ENCODE measurements around the gene C1QTNF6.
"Not testable (repeated sequence)": the region's sequence is repeated elsewhere in the genome, so short reads cannot be mapped to it uniquely, and the experiment has no call there.

Gene C1QTNF6

DNA sequence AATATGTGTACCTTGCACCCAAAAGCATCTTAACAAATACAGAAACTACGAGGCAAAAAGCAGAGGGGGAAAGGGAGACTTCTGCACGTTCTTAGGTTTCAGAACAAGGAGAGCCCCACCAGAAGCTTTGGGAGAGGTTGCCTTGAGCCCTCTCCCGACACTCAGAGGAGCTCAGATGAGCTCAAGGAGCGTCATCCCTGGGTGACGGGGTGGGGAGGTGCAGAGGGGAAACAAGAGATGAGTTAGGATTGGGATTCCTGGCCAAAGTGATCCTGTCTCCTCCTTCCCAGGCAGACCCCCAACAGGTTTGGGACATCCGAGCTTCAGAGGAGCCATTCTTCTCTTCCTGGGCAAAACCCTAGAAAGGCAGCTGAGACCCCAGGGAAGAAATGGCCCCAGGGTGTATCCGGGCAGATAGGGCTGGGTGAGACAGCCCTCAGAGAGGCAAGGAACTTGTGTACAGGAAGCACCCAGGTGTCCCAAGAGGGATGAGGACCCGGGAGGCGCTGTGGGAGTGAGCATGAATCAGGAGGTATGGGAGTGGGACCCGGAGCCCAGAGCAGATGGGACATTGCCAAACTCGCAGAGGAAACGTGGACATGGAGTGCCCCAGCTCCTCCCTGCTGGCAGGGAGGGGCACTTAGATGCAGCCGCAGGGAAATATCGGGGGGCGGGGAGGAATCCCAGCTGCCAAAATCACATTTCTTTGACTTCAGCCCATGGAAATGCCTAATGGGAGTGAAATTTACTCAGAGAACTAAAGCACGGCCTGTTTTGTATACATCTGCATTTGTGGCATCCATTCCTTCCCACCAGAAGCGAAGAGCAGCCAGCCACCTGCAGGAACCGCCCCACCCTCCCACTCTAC, 12.4 kb downstream of the C1QTNF6 start:
- TF ChIP-seq, protein P1, sequence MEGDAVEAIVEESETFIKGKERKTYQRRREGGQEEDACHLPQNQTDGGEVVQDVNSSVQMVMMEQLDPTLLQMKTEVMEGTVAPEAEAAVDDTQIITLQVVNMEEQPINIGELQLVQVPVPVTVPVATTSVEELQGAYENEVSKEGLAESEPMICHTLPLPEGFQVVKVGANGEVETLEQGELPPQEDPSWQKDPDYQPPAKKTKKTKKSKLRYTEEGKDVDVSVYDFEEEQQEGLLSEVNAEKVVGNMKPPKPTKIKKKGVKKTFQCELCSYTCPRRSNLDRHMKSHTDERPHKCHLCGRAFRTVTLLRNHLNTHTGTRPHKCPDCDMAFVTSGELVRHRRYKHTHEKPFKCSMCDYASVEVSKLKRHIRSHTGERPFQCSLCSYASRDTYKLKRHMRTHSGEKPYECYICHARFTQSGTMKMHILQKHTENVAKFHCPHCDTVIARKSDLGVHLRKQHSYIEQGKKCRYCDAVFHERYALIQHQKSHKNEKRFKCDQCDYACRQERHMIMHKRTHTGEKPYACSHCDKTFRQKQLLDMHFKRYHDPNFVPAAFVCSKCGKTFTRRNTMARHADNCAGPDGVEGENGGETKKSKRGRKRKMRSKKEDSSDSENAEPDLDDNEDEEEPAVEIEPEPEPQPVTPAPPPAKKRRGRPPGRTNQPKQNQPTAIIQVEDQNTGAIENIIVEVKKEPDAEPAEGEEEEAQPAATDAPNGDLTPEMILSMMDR (IDR thresholded peaks at IDR 0.05; ENCODE audit: low read depth, low read length), result no peak
- no peak for DNase-seq (ENCODE audit: low read depth, low spot score)
- H3K4me3 ChIP-seq (ENCODE audit: low read depth, low read length), result no peak overlapping the region
- in situ Hi-C loops (cut with HindIII; ENCODE audit: low sequenced_read_pairs), result no loop called here

DNA sequence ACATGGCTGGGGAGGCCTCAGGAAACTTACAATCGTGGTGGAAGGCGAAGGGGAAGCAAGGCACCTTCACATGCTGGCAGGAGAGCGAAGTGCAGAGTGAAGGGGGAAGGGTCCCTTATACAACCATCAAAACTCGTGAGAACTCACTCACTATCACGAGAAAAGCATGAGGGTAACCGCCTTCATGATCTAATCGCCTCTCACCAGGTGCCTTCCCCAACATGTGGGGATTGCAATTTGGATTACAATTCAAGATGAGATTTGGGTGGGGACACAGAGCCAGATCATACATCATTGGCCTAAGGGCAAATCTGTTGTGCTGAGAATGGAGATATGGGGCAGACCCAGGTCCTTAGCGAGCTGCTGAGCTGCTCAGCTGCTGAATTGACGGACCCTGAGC, 13.1 kb downstream of the C1QTNF6 start:
- in situ Hi-C loops (cut with HindIII; ENCODE audit: low sequenced_read_pairs), result no loop called here
- no peak for DNase-seq (ENCODE audit: low read depth, low spot score)
- H3K4me3 ChIP-seq (ENCODE audit: low read depth, low read length), result no peak overlapping the region
- TF ChIP-seq, protein P1 (IDR thresholded peaks at IDR 0.05; ENCODE audit: low read depth, low read length), result no peak

- DNase-seq (ENCODE audit: low read depth, low spot score), result no peak
- TF ChIP-seq, protein P1 (IDR thresholded peaks at IDR 0.05; ENCODE audit: low read depth, low read length), result no peak
- in situ Hi-C loops (cut with HindIII; ENCODE audit: low sequenced_read_pairs), result no loop called here
- H3K4me3 ChIP-seq (ENCODE audit: low read depth, low read length), result no peak overlapping the region
Measured at GRCh38 chr22:37173709-37174108, 14.3 kb downstream of the C1QTNF6 start.

GRCh38 chr22:37172266-37173245, 15.5 kb downstream of the C1QTNF6 start:
- H3K4me3 ChIP-seq (ENCODE audit: low read depth, low read length), result no peak overlapping the region
- no peak for DNase-seq (ENCODE audit: low read depth, low spot score)
- TF ChIP-seq, protein P1 (IDR thresholded peaks at IDR 0.05; ENCODE audit: low read depth, low read length), result no peak
- in situ Hi-C loops (cut with HindIII; ENCODE audit: low sequenced_read_pairs), result no loop called here

DNA sequence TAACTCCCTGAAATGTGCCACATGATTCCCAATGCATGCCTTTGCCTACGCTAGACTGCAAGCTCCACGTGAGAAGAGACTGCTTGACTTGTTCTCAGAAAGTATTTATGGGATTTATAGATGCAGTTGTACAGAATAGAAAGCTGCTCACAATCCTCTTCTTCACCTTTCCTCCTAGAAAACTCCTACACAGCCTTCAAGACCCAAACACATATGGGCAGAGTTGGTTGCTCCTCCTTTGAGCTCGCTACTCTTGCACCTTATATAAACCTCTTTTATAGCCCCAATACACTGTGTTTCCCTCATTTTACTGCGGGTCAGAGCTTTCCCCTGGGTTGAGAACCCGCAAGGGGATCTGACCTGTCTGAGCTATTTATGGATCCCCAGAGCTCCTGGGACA, 16.4 kb downstream of the C1QTNF6 start:
- no peak overlapping the region for H3K4me3 ChIP-seq (ENCODE audit: low read depth, low read length)
- no peak for DNase-seq (ENCODE audit: low read depth, low spot score)
- TF ChIP-seq, protein P1 (IDR thresholded peaks at IDR 0.05; ENCODE audit: low read depth, low read length), result no peak
- in situ Hi-C loops (cut with HindIII; ENCODE audit: low sequenced_read_pairs), result no loop called here

DNA sequence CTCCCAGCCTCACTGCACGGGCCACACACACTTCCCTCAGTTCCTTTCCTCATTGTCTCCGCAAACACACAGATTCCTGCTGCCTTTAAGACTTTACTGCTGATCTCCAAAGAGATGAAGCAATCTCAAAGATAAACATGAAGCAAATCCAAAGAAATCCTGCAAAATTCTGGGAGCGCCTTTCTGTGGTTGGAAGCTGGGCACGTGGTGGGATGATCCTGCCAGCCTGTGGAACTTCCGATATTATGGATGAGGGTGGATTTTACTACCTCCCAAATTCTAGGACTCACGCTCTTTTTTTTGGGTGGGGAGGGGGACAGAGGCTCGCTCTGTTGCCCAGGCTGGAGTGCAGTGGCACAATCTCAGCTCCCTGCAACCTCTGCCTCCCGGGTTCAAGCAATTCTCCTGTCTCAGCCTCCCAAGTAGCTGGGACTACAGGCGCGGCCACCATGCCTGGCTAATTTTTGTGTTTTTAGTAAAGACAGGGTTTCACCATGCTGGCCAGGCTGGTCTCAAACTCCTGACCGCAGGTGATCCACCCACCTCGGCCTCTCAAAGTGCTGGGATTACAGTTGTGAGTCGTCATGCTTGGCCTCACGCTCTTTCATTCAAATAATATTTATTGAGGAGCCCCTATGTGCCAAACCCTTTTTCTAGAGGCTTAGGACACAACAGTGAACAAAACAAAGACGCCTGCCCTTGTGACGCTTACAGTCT, 17.2 kb downstream of the C1QTNF6 start:
- DNase-seq (ENCODE audit: low read depth, low spot score); in situ Hi-C loops (cut with HindIII; ENCODE audit: low sequenced_read_pairs); H3K4me3 ChIP-seq (ENCODE audit: low read depth, low read length): not testable (repeated sequence)
